Astrocyte (in vitro differentiated cells and primary cell): ENCODE data around the gene ATL3.

Experiments
- EZH2 ChIP-seq: IDR thresholded peaks from 2 replicates; pipeline ENCODE4 v1.6.1; 2012; ENCODE audit warnings: mild to moderate bottlenecking, low read length, inconsistent platforms; ENCODE audit not compliant: insufficient read depth
- TF ChIP-seq, protein P1 (sequence below): IDR thresholded peaks from 2 replicates; pipeline ENCODE4 v1.5.1; 2011; ENCODE audit warnings: low read depth, mild to moderate bottlenecking, inconsistent platforms, low read length, moderate library complexity; ENCODE audit not compliant: insufficient read depth

DNA sequence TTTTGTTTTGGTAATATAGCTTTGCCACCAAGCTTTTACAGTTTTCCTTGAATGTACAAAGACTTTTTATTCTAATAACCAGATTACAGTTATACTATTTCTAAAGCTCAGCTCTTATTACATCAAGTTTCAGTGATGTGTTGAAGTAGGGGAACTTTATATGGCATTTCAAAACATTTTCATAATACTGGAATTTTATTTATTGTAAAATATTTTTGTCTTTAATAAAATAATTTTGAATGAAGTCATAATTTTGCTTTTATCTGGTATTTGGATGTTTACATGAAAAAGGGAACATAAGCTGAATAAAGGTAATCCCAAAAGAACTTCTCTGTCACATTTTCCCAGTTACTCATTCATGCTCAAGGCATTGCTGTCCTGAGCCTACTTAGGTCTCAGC, 44.9 kb upstream of the ATL3 start:
- TF ChIP-seq, protein P1, sequence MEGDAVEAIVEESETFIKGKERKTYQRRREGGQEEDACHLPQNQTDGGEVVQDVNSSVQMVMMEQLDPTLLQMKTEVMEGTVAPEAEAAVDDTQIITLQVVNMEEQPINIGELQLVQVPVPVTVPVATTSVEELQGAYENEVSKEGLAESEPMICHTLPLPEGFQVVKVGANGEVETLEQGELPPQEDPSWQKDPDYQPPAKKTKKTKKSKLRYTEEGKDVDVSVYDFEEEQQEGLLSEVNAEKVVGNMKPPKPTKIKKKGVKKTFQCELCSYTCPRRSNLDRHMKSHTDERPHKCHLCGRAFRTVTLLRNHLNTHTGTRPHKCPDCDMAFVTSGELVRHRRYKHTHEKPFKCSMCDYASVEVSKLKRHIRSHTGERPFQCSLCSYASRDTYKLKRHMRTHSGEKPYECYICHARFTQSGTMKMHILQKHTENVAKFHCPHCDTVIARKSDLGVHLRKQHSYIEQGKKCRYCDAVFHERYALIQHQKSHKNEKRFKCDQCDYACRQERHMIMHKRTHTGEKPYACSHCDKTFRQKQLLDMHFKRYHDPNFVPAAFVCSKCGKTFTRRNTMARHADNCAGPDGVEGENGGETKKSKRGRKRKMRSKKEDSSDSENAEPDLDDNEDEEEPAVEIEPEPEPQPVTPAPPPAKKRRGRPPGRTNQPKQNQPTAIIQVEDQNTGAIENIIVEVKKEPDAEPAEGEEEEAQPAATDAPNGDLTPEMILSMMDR, result no peak
- TF ChIP-seq EZH2, result no peak
